Body of pancreas (tissue), 4 donors: ENCODE data around the gene SOX8. TPM values are rescaled to one million over a fixed set of nuclear protein-coding genes. Genes with fewer than 3 reads are reported as not detected.
A peak's percentile ranks its signal among the peaks of the same experiment; 100 is the strongest.

Experiments
- ATAC-seq: fragments of 150-250 bp; one replicate; pipeline ENCODE4 v1.9.1; 2016
- DNase-seq, 4 donors: peaks; one replicate each; pipeline ENCODE4 v3.0.0-alpha.2; 2019
- H3K27ac ChIP-seq, 4 donors: fragments of 200-600 bp; sonication (generic); 1 replicate in 3 of 4; 2 replicates in 1 of 4; pipeline versions ENCODE4 v1.5.1 to v1.6.1; 2016 to 2019; ENCODE audit warnings: mild to moderate bottlenecking in 1 of 4, mixed read lengths in 1 of 4, moderate library complexity in 1 of 4
- H3K27me3 ChIP-seq, 2 donors: fragments of 200-600 bp; sonication (generic); one replicate each; pipeline ENCODE4 v1.6.0; 2016; ENCODE audit warnings: mild to moderate bottlenecking in 1 of 2
- H3K36me3 ChIP-seq, 2 donors: fragments of 200-600 bp; sonication (generic); replicated peaks in 1 of 2; 2 replicates each; pipeline ENCODE4 v1.5.1; 2016; ENCODE audit warnings: low read depth in 2 of 2; ENCODE audit not compliant: insufficient read depth in 1 of 2
- H3K4me1 ChIP-seq: fragments of 200-600 bp; sonication (generic); one replicate; pipeline ENCODE4 v1.6.0; 2016
- H3K4me3 ChIP-seq, 2 donors: fragments of 200-600 bp; sonication (generic); 1 replicate in 1 of 2; 2 replicates in 1 of 2; pipeline ENCODE4 v1.5.1; 2016 to 2019
- H3K9me3 ChIP-seq, 3 donors: fragments of 200-600 bp; sonication (generic); 1 replicate in 2 of 3; 2 replicates in 1 of 3; pipeline ENCODE4 v1.5.1; 2016
- POLR2A ChIP-seq, 3 donors: fragments of 450-650 bp; IDR thresholded peaks; one replicate each; pipeline ENCODE4 v1.6.1; 2016; ENCODE audit warnings: antibody characterized with exemption in 3 of 3, mild to moderate bottlenecking in 2 of 3
- WGBS, 2 donors: methylation state at CpG; one replicate each; pipeline ENCODE4 v1.1.5; 2017; 5-methylcytosine and 5-hydroxymethylcytosine counted together
- intact Hi-C: fragments of 100-400 bp; cut with DNase I; formaldehyde crosslinking; loops from one replicate; pipeline ENCODE4 v1.15.1; 2023
- total RNA-seq, 2 donors: library from RNA; depleted of rRNA; stranded (reverse); fragments of >200 nt; gene quantifications; one replicate each; pipeline ENCODE4 v1.1.0, GENCODE V29; 2016
- TF ChIP-seq, protein P1 (sequence below), 7 experiments: fragments of 450-650 bp in 4 of 7; fragments of 200-600 bp in 3 of 7; sonication (generic) in 3 of 7; IDR thresholded peaks; one replicate each; pipeline ENCODE4 v1.5.1; 2016 to 2019; ENCODE audit warnings: antibody characterized with exemption in 7 of 7

The SOX8 gene
- total RNA-seq, 2 donors from 2014 or later: 2.6 to 3.3 TPM

DNA sequence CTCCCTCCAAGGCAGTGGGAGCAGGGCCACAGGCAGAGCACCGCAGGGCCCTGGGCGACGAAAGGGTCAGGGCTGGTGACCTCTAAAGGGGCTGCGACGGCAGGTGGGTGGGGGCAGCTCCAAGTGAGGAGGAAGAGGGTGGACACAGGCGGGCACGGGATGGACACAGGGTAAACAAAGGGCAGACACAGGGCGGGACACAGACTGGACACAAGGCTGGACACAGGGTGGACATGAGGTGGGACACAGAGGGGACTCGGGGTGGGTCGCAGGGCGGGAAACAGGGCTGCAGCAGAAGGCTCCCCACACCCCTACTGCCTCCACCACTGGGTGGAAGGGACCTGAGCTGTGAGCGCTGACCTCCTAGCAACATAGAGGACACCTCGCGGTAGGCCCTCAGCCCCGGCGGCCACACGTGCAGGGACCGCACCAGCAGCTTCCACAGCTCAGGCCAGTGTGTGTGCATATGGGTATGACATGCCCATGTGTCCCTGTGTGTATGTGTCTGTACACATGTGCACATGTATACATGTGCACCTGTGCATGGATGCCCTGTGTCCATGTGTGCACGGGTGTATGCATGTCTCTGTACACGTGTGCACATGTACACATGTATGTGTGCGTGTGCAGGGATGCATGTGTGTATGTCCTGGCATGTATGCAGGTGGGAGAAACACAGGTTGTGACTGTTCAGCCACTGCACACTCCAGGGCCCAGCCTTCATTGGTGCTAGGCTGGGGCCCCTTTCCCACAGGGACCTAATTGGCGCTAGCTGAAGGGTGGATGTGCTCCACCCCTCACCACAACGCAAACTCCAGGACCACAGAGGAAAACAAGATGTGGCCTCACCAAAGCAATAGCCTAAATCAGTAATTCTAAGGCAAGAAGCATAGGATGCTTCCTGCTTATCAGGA lies 18.4 kb upstream of the SOX8 start:
- TF ChIP-seq, protein P1, sequence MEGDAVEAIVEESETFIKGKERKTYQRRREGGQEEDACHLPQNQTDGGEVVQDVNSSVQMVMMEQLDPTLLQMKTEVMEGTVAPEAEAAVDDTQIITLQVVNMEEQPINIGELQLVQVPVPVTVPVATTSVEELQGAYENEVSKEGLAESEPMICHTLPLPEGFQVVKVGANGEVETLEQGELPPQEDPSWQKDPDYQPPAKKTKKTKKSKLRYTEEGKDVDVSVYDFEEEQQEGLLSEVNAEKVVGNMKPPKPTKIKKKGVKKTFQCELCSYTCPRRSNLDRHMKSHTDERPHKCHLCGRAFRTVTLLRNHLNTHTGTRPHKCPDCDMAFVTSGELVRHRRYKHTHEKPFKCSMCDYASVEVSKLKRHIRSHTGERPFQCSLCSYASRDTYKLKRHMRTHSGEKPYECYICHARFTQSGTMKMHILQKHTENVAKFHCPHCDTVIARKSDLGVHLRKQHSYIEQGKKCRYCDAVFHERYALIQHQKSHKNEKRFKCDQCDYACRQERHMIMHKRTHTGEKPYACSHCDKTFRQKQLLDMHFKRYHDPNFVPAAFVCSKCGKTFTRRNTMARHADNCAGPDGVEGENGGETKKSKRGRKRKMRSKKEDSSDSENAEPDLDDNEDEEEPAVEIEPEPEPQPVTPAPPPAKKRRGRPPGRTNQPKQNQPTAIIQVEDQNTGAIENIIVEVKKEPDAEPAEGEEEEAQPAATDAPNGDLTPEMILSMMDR (IDR thresholded peaks at IDR 0.05): no peak
- no peak for TF ChIP-seq POLR2A (IDR thresholded peaks at IDR 0.05)
- intact Hi-C loops: no loop called here
- WGBS, 2 donors: 88 to 89% methylated on average over 17 to 23 of the region's 23 CpGs
- Histone ChIP-seq H3K4me1 (no peaks in the 10 kb centered on the region), H3K27ac (no peak overlapping the region), H3K9me3 (no peaks in the 10 kb centered on the region), H3K36me3 (no peaks in the 10 kb centered on the region), H3K27me3 (no peaks in the 10 kb centered on the region), H3K4me3 (no peak overlapping the region)
- ATAC-seq: no peak
- DNase-seq: no peak

DNA sequence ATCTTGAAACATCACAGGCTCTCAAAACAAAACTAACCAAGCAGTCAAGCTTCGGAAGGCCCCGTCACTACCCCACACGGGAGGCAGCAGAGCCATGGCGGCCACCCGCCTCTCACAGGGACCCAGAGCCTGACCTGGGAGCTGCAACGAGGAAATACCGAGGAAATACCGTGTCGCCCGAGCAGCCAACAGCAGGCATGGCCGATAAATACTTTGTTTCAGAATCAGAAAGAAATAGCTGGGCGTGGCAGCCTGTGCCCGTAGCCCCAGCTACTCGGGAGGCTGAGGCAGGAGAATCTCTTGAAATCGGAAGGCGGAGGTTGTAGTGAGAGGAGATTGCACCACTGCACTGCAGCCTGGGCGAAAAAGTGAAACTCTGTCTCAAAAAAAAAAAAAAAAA lies 17.7 kb upstream of the SOX8 start:
- no peak for TF ChIP-seq POLR2A (IDR thresholded peaks at IDR 0.05)
- TF ChIP-seq, protein P1 (IDR thresholded peaks at IDR 0.05): no peak
- 80 to 84% methylated on average over 17 of the region's 17 CpGs for WGBS, 2 donors

DNA sequence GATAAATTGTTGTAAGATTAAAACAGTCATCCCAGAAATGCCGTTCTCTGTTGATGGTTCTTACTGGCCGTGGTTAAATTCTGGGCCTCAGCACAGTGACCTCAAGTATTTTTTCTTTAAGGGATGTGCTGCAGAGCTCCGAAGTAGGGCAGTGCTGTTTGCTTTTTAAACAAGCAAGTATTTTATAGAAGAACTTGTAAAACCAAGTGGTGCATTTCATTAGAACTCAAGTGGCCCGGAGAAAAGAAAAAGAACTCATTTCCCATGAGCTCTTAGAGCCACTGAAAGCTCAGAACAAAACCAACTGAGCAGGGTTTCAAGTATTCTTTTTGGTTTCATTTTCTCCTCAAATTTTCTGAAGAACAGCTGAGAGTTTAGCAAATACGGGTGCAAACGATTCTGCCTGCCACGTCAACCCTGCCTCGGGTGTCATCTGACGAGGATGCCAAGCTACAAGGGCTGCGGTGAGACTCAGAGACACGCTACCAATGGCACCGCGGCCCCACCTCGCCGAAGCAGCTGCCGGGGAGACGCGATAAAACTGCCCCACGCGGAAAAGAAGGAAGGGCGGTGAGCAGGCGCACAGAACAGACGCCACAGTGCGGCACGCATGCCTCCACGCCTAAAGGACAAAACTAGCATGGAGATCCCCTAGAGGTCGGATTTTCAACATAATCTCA lies 17.1 kb upstream of the SOX8 start:
- Histone ChIP-seq H3K4me1 (peaks cover 11% of the 10 kb centered on the region), H3K4me3 (no peak overlapping the region), H3K27me3 (no peaks in the 10 kb centered on the region), H3K27ac (no peak overlapping the region), H3K36me3 (no peaks in the 10 kb centered on the region), H3K9me3 (no peaks in the 10 kb centered on the region)
- 91 to 93% methylated on average over 25 to 27 of the region's 27 CpGs for WGBS, 2 donors
- no peak for DNase-seq
- TF ChIP-seq, protein P1 (IDR thresholded peaks at IDR 0.05): no peak
- no peak for TF ChIP-seq POLR2A (IDR thresholded peaks at IDR 0.05)
- no peak for ATAC-seq
- intact Hi-C loops: no loop called here

More for the DNA sequence above, 17.7 kb upstream of the SOX8 start:
- Histone ChIP-seq H3K9me3 (no peaks in the 10 kb centered on the region), H3K27me3 (no peaks in the 10 kb centered on the region), H3K4me1 (peaks cover 5% of the 10 kb centered on the region), H3K36me3 (no peaks in the 10 kb centered on the region), H3K4me3 (no peak overlapping the region), H3K27ac (no peak overlapping the region)
- DNase-seq (no peak), ATAC-seq (no peak)
- intact Hi-C loops: no loop called here

DNA sequence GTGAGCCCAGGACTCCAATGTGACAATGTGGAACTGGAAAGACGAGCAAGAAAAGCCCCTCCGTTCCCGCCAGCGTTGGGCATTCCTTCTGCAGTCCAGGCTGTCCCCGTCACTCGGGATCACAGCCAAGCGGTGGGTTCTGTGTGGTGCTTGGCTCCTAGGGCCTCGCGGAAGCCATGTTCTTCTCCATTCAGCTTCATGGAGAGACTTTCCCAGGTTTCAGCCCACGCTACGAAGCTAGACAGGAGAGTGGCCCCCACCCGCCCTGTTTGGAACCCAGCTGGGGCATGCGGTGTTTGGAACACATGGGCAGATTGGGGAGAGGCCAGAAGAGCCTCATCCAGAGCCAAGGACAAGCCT lies 16.6 kb upstream of the SOX8 start:
- H3K4me3 ChIP-seq: no peak overlapping the region
- DNase-seq (peak in 1 of 4 donors; percentile 9), ATAC-seq (no peak)
- H3K36me3 ChIP-seq: no peaks in the 10 kb centered on the region
- H3K4me1 ChIP-seq: peaks cover 16% of the 10 kb centered on the region
- H3K27me3 ChIP-seq: no peaks in the 10 kb centered on the region
- WGBS, 2 donors: 94% methylated on average over 9 to 13 of the region's 13 CpGs
- TF ChIP-seq POLR2A (IDR thresholded peaks at IDR 0.05): no peak
- TF ChIP-seq, protein P1 (IDR thresholded peaks at IDR 0.05): no peak
- intact Hi-C loops: no loop called here
- H3K27ac ChIP-seq: no peak overlapping the region
- no peaks in the 10 kb centered on the region for H3K9me3 ChIP-seq
